Measurements from ENCODE around the gene SLAMF1. TPM values are rescaled to one million over a fixed set of nuclear protein-coding genes. Genes with fewer than 3 reads are reported as not detected.
A peak's percentile ranks its signal among the peaks of the same experiment; 100 is the strongest.

Gene SLAMF1
- polyA plus RNA-seq, 3 donors, result 0.13 to 0.65 TPM; not detected in 1

DNA sequence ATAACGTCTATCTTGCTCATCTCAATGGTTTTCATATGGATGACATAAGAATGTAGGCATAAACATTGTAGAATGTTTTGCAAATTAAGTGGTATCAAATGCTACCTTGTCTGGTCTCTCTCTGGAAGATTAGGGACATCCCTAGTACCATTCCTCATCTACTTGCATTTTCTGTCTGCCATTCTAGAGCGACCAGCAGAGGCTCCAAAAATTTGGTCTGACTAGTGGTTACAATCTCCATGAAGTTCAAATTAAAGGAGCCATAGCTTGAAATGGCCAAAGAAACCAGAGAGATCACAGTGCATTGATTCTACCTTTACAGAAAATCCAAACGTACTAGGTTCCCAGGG is 68.7 kb downstream of the SLAMF1 start:
- Mint-ChIP-seq H3K4me3 (peak overlapping the region; percentile 82 to 98), H3K36me3 (peaks cover 4 to 6% of the 10 kb centered on the region in 2 donors), H3K9me3 (peaks cover 0 to 3% (median 1%) of the 10 kb centered on the region in 7 donors), H3K4me1 (peaks cover 70% of the 10 kb centered on the region), H3K27ac (peak overlapping the region in 5 of 7 donors; percentile 33 to 97 (median 93)), H3K27me3 (ENCODE audit: low read depth in 3 of 3) (no peaks in the 10 kb centered on the region)
- Histone ChIP-seq H4K20me1 (ENCODE audit: insufficient read depth, low read length) (no peaks in the 10 kb centered on the region), H3K4me2 (replicated peaks; ENCODE audit: extremely low read depth, low read length, poor library complexity, severe bottlenecking) (peak overlapping the region; percentile 86), H3K27me3 (ENCODE audit: control insufficient read depth in 2 of 2, insufficient read depth in 2 of 2, low read length in 2 of 2) (no peaks in the 10 kb centered on the region), H3K4me3 (replicated peaks in 1 of 3; ENCODE audit: low read depth in 2 of 3, low read length in 3 of 3) (peak overlapping the region; percentile 59 to 96 (median 83)), H3K9ac (ENCODE audit: insufficient read depth, low read length, poor library complexity, severe bottlenecking) (peak overlapping the region; percentile 65), H2AFZ (ENCODE audit: insufficient read depth, low read depth, low read length, poor library complexity, severe bottlenecking) (peak overlapping the region; percentile 74), H3K9me3 (replicated peaks in 1 of 2; ENCODE audit: control insufficient read depth in 1 of 2, insufficient read depth in 1 of 2, low read length in 2 of 2) (no peaks in the 10 kb centered on the region), H3K79me2 (ENCODE audit: insufficient read depth, low read length) (peaks cover 56% of the 10 kb centered on the region), H3K36me3 (replicated peaks in 1 of 2; ENCODE audit: control insufficient read depth in 1 of 2, insufficient read depth in 2 of 2, low read length in 2 of 2) (no peaks in the 10 kb centered on the region), H3K27ac (ENCODE audit: low read depth in 1 of 2, low read length in 2 of 2) (peak overlapping the region in 1 of 2 donors; percentile 92), H3K4me1 (ENCODE audit: control insufficient read depth in 1 of 2, insufficient read depth in 2 of 2, low read length in 2 of 2) (peaks cover 68 to 73% of the 10 kb centered on the region in 2 donors)
- intact Hi-C loops (cut with micrococcal nuclease), result loop anchor here in 1 of 2 donors (2.0 to 5.0 kb wide), 3 partner anchors 31 to 284 kb away; partner anchors contain the start of gene CD244
- TF ChIP-seq, protein P1, sequence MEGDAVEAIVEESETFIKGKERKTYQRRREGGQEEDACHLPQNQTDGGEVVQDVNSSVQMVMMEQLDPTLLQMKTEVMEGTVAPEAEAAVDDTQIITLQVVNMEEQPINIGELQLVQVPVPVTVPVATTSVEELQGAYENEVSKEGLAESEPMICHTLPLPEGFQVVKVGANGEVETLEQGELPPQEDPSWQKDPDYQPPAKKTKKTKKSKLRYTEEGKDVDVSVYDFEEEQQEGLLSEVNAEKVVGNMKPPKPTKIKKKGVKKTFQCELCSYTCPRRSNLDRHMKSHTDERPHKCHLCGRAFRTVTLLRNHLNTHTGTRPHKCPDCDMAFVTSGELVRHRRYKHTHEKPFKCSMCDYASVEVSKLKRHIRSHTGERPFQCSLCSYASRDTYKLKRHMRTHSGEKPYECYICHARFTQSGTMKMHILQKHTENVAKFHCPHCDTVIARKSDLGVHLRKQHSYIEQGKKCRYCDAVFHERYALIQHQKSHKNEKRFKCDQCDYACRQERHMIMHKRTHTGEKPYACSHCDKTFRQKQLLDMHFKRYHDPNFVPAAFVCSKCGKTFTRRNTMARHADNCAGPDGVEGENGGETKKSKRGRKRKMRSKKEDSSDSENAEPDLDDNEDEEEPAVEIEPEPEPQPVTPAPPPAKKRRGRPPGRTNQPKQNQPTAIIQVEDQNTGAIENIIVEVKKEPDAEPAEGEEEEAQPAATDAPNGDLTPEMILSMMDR (IDR thresholded peaks at IDR 0.05), result no peak
- WGBS (ENCODE audit: insufficient coverage), result 0% methylated on average over 1 of the region's 3 CpGs
- DNase-seq, result no peak

DNA sequence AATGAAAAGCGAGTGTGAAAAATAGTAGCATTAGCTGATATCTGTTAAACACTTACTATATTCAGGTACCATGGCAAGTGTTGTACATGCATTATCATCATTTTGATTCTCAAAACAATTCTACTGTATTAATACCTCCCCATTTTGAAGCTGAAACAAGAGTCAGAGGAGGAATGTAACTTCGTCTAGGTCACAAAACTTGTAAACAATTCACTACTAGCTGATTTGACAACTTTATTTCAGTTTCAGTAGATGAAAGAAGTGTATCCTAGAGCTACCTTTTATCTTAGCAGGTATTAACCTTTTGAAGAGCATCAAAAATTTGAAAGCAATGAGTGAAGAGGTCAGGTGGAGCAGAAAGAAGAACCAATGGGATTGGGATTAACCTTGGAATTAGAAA is 69.2 kb downstream of the SLAMF1 start:
- peak overlapping the region in 1 of 2 donors; percentile 92 for H3K27ac ChIP-seq (ENCODE audit: low read depth in 1 of 2, low read length in 2 of 2)

More for the DNA sequence above, 69.2 kb downstream of the SLAMF1 start:
- intact Hi-C loops (cut with micrococcal nuclease), result loop anchor here in 1 of 2 donors (2.0 to 5.0 kb wide), 3 partner anchors 31 to 285 kb away; partner anchors contain the start of gene CD244
- Mint-ChIP-seq H3K27ac (peak overlapping the region in 6 of 7 donors; percentile 5 to 99 (median 51)), H3K36me3 (peaks cover 3 to 6% of the 10 kb centered on the region in 2 donors), H3K4me3 (peak overlapping the region; percentile 66 to 80), H3K9me3 (peaks cover 0 to 1% (median 0%) of the 10 kb centered on the region in 7 donors), H3K27me3 (ENCODE audit: low read depth in 3 of 3) (no peaks in the 10 kb centered on the region), H3K4me1 (peaks cover 75% of the 10 kb centered on the region)
- H3K4me2 ChIP-seq (replicated peaks; ENCODE audit: extremely low read depth, low read length, poor library complexity, severe bottlenecking), result peak overlapping the region; percentile 86
- H3K9ac ChIP-seq (ENCODE audit: insufficient read depth, low read length, poor library complexity, severe bottlenecking), result peak overlapping the region; percentile 65
- no peak overlapping the region for H2AFZ ChIP-seq (ENCODE audit: insufficient read depth, low read depth, low read length, poor library complexity, severe bottlenecking)
- WGBS (ENCODE audit: insufficient coverage), result no CpG with 5 or more reads among the region's 2 CpGs
- no peaks in the 10 kb centered on the region for H3K9me3 ChIP-seq (replicated peaks in 1 of 2; ENCODE audit: control insufficient read depth in 1 of 2, insufficient read depth in 1 of 2, low read length in 2 of 2)
- H3K79me2 ChIP-seq (ENCODE audit: insufficient read depth, low read length), result peaks cover 61% of the 10 kb centered on the region
- H4K20me1 ChIP-seq (ENCODE audit: insufficient read depth, low read length), result no peaks in the 10 kb centered on the region
- TF ChIP-seq, protein P1 (IDR thresholded peaks at IDR 0.05), result no peak
- peaks cover 73 to 78% of the 10 kb centered on the region in 2 donors for H3K4me1 ChIP-seq (ENCODE audit: control insufficient read depth in 1 of 2, insufficient read depth in 2 of 2, low read length in 2 of 2)
- H3K4me3 ChIP-seq (replicated peaks in 1 of 3; ENCODE audit: low read depth in 2 of 3, low read length in 3 of 3), result peak overlapping the region; percentile 59 to 96 (median 83)
- H3K27me3 ChIP-seq (ENCODE audit: control insufficient read depth in 2 of 2, insufficient read depth in 2 of 2, low read length in 2 of 2), result no peaks in the 10 kb centered on the region
- DNase-seq, result no peak
- no peaks in the 10 kb centered on the region for H3K36me3 ChIP-seq (replicated peaks in 1 of 2; ENCODE audit: control insufficient read depth in 1 of 2, insufficient read depth in 2 of 2, low read length in 2 of 2)

All from CD14-positive monocyte (primary cell).